Mononuclear cell (primary cell): ENCODE data around the gene HADHB. TPM values are rescaled to one million over a fixed set of nuclear protein-coding genes. Genes with fewer than 3 reads are reported as not detected.
A peak's percentile ranks its signal among the peaks of the same experiment; 100 is the strongest.

ENCODE experiments used
- H3K27me3 ChIP-seq: 2 replicates; pipeline ENCODE4 v1.6.0; 2011; ENCODE audit warnings: low read length, control low read depth; ENCODE audit not compliant: insufficient read depth
- H3K4me1 ChIP-seq: 2 replicates; pipeline ENCODE4 v1.5.1; 2011; ENCODE audit warnings: mild to moderate bottlenecking, low read length, control low read depth; ENCODE audit not compliant: insufficient read depth
- H3K4me3 ChIP-seq: 2 replicates; pipeline ENCODE4 v1.5.1; 2011; ENCODE audit warnings: mild to moderate bottlenecking, low read length, moderate library complexity
- H3K9me3 ChIP-seq: 2 replicates; pipeline ENCODE4 v1.5.1; 2011; ENCODE audit warnings: low read depth, mild to moderate bottlenecking, control low read depth, low read length
- total RNA-seq: library from RNA; depleted of rRNA; stranded (reverse); fragments of >200 nt; gene quantifications from one replicate; pipeline ENCODE4 v1.2.3, GENCODE V29; 2012

HADHB gene
- 60.0 TPM for total RNA-seq

DNA sequence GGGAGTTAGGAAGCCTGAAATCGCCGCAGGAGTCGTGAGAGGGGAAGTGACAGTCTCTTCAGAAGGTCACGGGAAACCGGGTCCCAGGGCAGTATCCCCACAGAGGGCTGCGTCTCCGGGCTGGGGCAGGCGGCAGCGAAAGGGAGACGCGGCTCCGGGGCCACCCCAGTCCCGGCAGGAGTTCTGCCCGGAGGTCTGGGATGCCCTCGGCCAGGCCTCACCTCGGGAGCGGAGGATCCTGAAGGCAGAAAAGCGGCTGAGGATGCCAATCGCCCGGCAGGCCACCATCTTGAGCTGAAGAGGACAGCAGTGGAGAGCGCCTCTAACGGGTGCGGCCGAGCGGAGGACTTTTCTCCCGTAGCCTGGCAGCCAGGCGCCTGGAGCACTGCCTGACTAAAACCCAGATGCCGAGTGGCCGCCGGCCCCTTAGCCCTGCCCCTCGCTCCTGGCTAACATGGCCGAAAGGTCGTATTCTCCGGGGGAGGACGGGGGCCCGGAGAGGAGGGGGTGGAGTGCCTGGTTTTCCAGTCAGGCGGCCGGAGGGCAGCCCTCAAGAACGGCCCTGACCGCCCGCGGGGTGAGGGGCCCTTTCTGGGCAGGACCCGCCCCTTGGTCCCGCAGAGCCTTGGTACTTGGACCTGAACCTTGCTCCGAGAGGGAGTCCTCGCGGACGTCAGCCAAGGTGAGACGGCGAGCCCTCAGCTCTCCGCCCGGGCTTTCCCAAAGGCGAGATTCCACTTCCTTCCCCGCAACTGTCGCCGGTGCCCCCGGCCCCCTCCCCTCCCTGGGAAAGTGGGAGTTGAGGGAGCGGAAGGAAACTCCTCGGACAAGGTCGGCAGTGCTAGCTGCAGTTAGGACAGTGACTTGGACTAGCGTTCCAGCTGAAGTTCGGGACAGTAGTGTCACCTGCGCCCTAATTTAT lies at the start of gene HADHB, which contains the start of gene HADHA:
Gene HADHB (plus strand): TSS at position 631 of the 922 bp plus-strand sequence. CDS start 9,316 bp downstream, outside the sequence.
Gene HADHA (minus strand): TSS at position 324 of the 922 bp plus-strand sequence. CDS start 36 bp downstream, at position 288.
- H3K9me3 ChIP-seq, result no peaks in the 10 kb centered on the region
- peaks cover 60% of the 10 kb centered on the region for H3K4me1 ChIP-seq
- no peaks in the 10 kb centered on the region for H3K27me3 ChIP-seq
- peak within 1 kb of the TSS; percentile 97 for H3K4me3 ChIP-seq

DNA sequence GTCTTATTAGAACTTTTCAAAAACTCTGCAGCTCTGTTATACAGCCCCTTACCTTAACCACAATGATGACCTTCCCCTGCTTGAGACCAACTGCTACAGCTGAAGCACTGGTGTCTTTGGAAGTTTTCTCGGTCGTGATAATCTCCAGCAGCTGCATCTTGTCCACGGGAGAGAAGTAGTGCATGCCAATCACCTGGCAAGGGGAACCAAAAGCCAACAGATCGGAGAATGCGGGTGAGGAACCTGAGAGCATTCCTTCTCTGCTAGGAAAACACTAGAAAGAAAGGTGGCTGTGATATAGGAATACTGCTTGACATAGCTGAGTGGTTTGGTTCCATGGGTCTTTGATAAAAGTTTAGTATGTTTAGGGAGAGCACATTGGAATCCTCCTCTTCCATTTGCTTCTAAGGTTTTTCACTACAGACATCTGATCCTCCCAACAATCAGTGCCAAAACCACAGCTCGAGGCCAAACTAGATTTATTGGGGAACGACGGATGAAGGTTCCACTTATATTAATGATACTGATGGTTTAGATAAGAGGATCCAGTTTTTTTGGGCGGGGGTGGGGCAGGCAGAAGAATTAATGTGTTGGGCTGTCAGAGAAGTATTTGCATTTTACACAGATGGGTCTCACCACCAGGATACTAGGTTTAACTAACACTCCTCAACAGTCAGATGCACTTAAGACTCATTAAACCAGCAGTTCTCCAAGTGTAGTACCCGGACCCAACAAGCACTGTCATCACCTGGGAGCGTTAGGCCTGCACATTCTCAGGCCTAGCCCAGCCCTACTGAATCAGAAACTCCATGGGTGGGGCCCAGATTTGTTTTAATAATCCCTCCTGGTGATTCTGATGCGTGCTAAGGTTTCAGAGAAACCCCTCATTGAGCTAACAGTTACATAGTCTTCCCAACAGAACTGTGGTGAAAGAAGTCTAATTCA lies 49.4 kb upstream of the HADHB start:
- no peak overlapping the region for H3K4me3 ChIP-seq
- H3K27me3 ChIP-seq, result no peaks in the 10 kb centered on the region
- no peaks in the 10 kb centered on the region for H3K9me3 ChIP-seq
- H3K4me1 ChIP-seq, result peaks cover 14% of the 10 kb centered on the region

DNA sequence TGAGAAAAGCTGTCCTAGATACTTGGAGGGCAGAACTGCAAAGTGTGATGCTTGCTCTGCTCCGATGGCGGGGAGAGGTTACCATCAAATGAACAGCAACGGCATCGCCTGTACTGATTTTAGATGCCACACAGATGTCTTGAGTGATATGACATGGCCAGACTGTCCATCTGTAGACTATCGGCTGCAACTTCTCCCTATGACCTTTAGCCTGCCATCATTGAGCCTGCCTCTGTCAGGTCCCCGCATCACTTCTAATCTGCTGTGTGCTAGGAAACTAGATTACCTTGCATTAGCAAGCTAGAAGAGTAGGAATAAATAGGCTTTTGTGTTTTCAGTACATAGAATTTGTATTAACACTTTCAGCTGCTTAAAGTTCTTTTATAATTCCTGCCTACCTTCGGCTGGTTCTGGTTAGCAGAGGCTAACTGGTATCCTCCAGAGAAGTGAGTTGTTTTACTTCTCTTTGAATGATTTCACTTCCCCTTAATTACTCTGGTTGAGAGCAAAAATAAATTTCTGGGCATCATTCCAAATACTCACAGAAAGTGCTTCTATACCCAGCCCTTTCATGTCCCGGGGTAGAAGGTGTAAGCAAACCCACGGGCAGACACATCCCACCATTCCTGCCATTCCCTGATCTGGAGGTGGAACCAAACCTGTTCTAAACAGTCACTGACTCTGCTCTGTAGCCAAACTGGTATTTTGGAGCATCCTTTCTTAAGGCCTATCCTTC lies 47.9 kb upstream of the HADHB start:
- H3K4me1 ChIP-seq, result peaks cover 14% of the 10 kb centered on the region
- H3K27me3 ChIP-seq, result no peaks in the 10 kb centered on the region
- no peak overlapping the region for H3K4me3 ChIP-seq
- no peaks in the 10 kb centered on the region for H3K9me3 ChIP-seq

DNA sequence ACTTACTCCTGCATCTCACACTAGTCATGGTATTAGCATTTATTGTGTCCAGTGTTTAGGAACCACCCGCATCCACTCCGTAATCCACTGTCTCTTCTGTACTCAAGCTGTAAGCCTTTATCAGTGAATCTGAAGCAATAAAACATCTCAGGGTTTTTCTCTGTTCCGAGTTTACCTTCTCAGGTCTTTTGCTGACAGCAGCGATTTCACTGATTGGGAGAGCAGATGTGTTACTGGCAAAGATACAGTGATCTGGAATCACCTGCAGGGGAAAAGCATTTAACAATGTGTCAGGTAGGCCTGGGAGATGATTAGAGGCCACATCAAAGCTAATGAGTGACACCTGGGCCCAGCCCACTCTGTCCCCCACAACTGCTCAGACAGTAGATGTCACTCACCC lies 47.2 kb upstream of the HADHB start:
- Histone ChIP-seq H3K27me3 (no peaks in the 10 kb centered on the region), H3K4me3 (no peak overlapping the region)

DNA sequence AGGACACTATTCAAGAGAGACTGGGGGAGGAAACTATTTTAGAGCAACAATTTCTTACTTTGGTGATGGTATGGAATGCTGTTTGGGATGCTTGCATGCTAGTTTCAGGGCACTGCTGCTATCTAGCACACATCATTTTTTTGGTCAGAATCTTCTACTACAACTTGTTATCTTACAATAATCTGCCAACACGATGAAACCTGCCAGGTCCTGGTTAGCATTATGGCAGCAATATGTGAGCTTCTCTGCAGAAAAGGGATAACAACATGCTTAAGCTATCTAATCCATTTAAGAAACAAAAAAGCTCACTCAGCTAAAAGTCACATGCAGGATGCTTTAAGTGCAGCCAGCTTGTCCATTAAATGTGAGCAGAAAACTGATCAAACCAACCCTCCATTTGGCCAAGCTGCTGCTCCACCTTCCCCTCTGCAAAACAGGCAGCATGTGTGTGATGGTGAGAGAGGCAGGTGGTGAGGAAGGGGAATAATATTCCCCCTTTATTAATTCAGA lies 41.7 kb upstream of the HADHB start:
- H3K4me1 ChIP-seq, result no peaks in the 10 kb centered on the region
- H3K9me3 ChIP-seq, result no peaks in the 10 kb centered on the region
- no peak overlapping the region for H3K4me3 ChIP-seq
- H3K27me3 ChIP-seq, result no peaks in the 10 kb centered on the region

More for the DNA sequence above, 47.2 kb upstream of the HADHB start:
- Histone ChIP-seq H3K4me1 (peaks cover 14% of the 10 kb centered on the region), H3K9me3 (no peaks in the 10 kb centered on the region)

DNA sequence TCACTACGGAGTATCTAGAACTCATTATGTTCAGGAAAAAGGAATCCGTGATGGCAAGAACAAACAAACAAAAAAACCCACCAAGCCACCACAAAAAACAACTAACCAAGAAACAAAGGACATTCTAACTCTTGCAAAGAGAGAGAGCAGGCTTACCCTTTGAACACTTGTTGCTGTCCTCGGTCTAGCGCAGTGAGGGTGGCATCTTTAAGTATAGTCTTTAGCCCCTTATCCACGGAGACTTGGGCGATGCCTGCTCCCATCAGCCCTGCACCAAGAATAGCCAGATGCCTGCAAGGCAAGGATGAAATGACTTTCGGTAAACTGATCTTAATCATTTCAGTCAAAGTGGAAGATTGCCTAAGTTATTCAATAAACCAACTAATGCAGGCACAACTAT lies 40.8 kb upstream of the HADHB start:
- Histone ChIP-seq H3K27me3 (no peaks in the 10 kb centered on the region), H3K4me3 (no peak overlapping the region), H3K9me3 (no peaks in the 10 kb centered on the region), H3K4me1 (no peaks in the 10 kb centered on the region)

DNA sequence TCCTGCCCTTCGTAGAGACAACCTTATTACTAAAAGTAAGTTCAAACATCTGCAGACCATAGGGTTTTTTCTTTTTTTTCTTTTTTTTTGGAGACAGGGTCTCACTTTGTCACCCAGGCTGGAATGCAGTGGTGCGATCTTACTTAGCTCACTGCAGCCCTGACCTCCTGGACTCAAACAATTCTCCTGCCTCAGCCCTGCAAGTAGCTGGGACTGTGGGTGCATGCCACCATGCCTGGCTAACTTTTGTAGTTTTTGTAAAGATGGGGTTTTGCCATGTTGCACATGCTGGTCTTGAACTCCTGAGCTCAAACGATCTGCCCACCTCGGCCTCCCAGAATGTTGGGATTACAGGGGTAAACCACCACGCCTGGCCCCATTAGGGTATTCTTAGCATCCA lies 32.7 kb upstream of the HADHB start:
- Histone ChIP-seq H3K9me3 (no peaks in the 10 kb centered on the region), H3K4me1 (no peaks in the 10 kb centered on the region), H3K4me3 (no peak overlapping the region), H3K27me3 (no peaks in the 10 kb centered on the region)

DNA sequence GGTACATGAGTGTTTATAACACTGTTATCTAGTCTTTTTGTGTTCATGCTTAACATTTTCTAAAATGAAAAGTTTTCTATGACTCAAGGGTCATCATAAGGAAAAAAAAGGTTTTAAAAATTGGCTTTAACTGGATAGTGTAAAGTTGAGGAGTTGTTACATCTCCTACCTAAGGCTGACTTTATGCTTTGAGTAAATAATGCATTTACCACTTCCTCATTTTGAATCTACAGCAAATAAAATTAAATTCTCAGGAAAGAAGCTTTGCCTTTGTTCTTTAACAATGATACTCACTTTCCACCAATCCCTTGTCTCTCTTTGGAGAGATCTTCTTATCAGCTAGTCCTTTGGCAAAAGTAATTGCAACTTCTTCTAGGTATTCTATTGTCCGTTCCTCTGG lies 30.0 kb upstream of the HADHB start:
- H3K4me3 ChIP-seq, result no peak overlapping the region
- H3K27me3 ChIP-seq, result no peaks in the 10 kb centered on the region
- no peaks in the 10 kb centered on the region for H3K4me1 ChIP-seq
- no peaks in the 10 kb centered on the region for H3K9me3 ChIP-seq

DNA sequence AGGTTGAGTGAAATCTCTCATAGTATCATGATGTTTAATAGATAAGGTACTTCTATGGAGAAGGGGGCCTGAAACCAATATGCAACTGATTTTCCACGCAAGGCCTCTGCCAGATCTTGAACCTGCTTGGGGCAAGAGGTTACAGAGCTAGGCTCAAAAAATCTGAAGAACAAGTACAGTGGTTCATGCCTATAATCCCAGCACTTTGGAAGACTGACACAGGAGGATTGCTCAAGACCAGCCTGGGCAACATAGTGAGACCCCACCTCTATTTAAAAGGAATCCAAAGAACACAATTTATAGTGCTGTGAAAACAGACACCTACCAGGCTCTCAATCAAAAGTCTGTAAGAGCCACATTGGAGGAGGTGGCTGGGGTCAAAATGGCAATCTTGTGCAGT lies 28.9 kb upstream of the HADHB start:
- H3K4me3 ChIP-seq, result no peak overlapping the region

DNA sequence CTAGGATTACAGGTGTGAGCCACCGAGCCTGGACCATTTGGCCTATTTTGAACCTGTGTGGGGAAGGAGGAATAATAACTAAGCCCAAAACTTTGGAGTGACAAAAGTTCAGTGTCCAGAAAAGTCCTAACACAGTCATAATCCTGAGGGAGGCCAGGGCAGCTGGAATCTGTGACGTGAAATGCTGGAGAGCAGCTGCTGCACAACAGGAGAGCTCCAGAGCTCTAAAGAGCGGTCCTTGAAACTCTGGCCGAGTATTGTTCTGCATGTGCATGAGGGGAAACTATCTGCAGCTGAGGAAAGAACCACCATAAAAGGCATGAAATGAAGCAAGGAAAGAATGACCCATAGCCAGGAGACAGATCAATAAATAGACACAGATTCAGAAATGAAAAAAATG lies 28.2 kb upstream of the HADHB start:
- Histone ChIP-seq H3K27me3 (no peaks in the 10 kb centered on the region), H3K4me1 (no peaks in the 10 kb centered on the region), H3K9me3 (no peaks in the 10 kb centered on the region), H3K4me3 (no peak overlapping the region)

More for the DNA sequence above, 28.9 kb upstream of the HADHB start:
- no peaks in the 10 kb centered on the region for H3K4me1 ChIP-seq
- no peaks in the 10 kb centered on the region for H3K27me3 ChIP-seq
- no peaks in the 10 kb centered on the region for H3K9me3 ChIP-seq

DNA sequence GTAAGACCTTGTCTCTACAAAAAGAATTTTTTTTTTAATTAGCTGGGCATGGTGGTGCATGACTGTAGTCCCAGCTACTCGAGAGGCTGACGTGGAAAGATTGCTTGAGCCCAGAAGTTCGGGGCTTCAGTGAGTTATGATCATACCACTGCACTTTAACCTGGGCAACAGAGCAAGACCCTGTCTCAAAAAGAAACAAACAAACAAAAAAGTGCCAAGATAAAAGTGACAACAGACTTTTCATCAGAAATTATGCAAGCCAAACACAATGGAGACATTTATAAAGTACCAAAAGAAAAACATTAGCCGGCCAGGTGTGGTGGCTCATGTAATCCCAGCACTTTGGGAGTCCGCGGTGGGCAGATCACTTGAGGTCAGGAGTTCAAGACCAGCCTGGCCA lies 27.0 kb upstream of the HADHB start:
- H3K4me1 ChIP-seq, result no peaks in the 10 kb centered on the region

DNA sequence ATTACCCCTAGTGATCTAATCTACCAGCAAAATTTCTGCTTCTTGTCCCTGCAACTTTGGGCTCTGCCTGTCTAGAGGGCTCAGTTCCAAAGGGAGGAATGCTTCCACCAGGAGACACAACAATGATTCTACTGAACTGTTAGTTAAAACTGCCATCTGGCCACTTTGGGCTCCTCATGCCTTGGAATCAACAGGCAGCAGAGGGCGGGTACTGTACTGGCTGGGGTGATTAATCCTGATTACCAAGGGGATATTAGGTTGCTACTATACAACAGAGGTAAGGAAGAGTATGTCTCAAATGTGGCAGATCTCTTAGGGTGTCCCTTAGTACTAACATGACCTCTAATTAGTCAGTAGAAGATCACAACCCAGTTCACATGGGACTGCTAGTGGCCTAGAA lies 21.7 kb upstream of the HADHB start:
- Histone ChIP-seq H3K27me3 (no peaks in the 10 kb centered on the region), H3K4me1 (no peaks in the 10 kb centered on the region), H3K9me3 (no peaks in the 10 kb centered on the region), H3K4me3 (no peak overlapping the region)

More for the DNA sequence above, 27.0 kb upstream of the HADHB start:
- no peak overlapping the region for H3K4me3 ChIP-seq
- H3K27me3 ChIP-seq, result no peaks in the 10 kb centered on the region
- H3K9me3 ChIP-seq, result no peaks in the 10 kb centered on the region

DNA sequence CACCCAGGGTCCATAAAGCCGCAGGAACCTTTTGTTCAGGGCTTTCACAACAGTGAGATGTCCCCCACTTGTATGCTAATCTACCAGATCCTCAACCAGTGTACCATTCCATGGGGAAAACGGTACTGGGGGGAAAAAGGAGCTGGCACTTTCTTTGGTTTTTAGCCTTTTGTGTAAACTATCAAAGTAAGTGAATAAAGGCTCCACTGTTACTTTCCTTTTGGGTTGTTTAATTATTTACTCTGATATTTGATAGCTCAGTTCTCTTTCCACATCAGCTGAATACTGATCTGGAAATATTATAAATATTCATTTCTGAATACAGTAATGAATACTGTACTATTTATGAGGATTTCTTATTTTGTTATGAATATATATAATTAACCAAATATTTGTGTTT lies 20.6 kb upstream of the HADHB start:
- Histone ChIP-seq H3K4me1 (no peaks in the 10 kb centered on the region), H3K4me3 (no peak overlapping the region), H3K9me3 (no peaks in the 10 kb centered on the region), H3K27me3 (no peaks in the 10 kb centered on the region)

DNA sequence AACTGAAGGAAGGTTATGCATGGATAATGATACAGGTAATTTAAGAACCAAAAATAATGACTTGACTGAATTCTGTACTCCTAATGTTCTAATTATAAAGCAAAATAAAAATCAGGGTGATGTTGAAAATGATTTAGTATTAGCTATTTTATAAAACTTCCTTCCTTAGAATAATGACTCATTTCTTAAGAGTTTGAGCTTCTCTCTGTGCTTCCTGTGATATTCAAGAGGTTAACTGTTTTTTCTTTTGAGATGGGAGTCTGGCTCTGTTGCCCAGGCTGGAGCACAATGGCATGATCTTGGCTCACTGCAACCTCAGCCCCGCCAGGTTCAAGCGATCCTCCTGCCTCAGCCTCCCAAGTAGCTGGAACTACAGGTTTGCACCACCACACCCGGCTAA lies 15.1 kb upstream of the HADHB start:
- no peak overlapping the region for H3K4me3 ChIP-seq
- H3K4me1 ChIP-seq, result no peaks in the 10 kb centered on the region
- H3K27me3 ChIP-seq, result no peaks in the 10 kb centered on the region
- H3K9me3 ChIP-seq, result no peaks in the 10 kb centered on the region
